A172 (cell line): Measurements from ENCODE around the gene CTSE. TPM values are rescaled to one million over a fixed set of nuclear protein-coding genes. Genes with fewer than 3 reads are reported as not detected.

Experiments used
- DNase-seq: peaks from one replicate; pipeline ENCODE4 v3.0.0-alpha.2; 2015; ENCODE audit warnings: low spot score
- total RNA-seq: library from RNA; depleted of rRNA; stranded (reverse); fragments of >200 nt; shearing (Covaris generic); gene quantifications from 2 replicates; pipeline ENCODE4 v1.2.3, GENCODE V29; 2014; rRNA removed

CTSE gene
- total RNA-seq, 1 experiment from 2014 or later = not detected

GRCh38 chr1:205971082-205971481 is 52.6 kb downstream of the CTSE start:
- no peak for DNase-seq

- DNase-seq = peak; percentile 37
Observed at GRCh38 chr1:205970486-205970885, 53.2 kb downstream of the CTSE start.

GRCh38 chr1:205969229-205969628 is 54.5 kb downstream of the CTSE start:
- no peak for DNase-seq

- no peak for DNase-seq
Observed at GRCh38 chr1:205967554-205968335, 56.0 kb downstream of the CTSE start.

GRCh38 chr1:205965036-205965884 is 58.4 kb downstream of the CTSE start:
- no peak for DNase-seq

GRCh38 chr1:205963352-205964155 is 60.1 kb downstream of the CTSE start:
- DNase-seq = peak; percentile 85

GRCh38 chr1:205962821-205963221 is 60.9 kb downstream of the CTSE start:
- DNase-seq = no peak

GRCh38 chr1:205961991-205962820 is 61.5 kb downstream of the CTSE start:
- peak; percentile 67 for DNase-seq

- DNase-seq = peak; percentile 75
Observed at GRCh38 chr1:205961405-205961804, 62.3 kb downstream of the CTSE start.

- DNase-seq = no peak
Observed at GRCh38 chr1:205959789-205960188, 63.9 kb downstream of the CTSE start.

Other genes with a start within 250 kb of the CTSE start
- 29.8 and 33.3 TPM in 2 replicates for gene RAB29, start 248.4 kb downstream of the CTSE start, total RNA-seq
- gene SLC41A1, start 210.7 kb downstream of the CTSE start, total RNA-seq = 19.2 and 28.6 TPM in 2 replicates
- not detected in 2 replicates for gene PM20D1, start 173.8 kb downstream of the CTSE start, total RNA-seq
- 0.05 TPM in 1 of 2 replicates, not detected in the other for gene SLC26A9, start 80.4 kb downstream of the CTSE start, total RNA-seq
- 0.29 TPM in 2 replicates for gene RAB7B, start 20.5 kb downstream of the CTSE start, total RNA-seq
- gene RHEX, start 29.3 kb upstream of the CTSE start, total RNA-seq = not detected in 2 replicates
- gene AVPR1B, start 93.5 kb upstream of the CTSE start, total RNA-seq = not detected in 2 replicates
- gene FAM72A, start 178.9 kb upstream of the CTSE start, total RNA-seq = 13.8 and 20.3 TPM in 2 replicates
- 31.0 and 31.5 TPM in 2 replicates for gene SRGAP2, start 179.6 kb upstream of the CTSE start, total RNA-seq